NCI-H2107 treated with DMSO at 0.1 percent for 48 hours (cell line): Measurements from ENCODE around the gene UNCX.

Experiments
- DNase-seq: peaks from one replicate; lab custom pipeline; 2025; ENCODE audit not compliant: unreplicated experiment; lab: John Stamatoyannopoulos, UW

UNCX gene

DNA sequence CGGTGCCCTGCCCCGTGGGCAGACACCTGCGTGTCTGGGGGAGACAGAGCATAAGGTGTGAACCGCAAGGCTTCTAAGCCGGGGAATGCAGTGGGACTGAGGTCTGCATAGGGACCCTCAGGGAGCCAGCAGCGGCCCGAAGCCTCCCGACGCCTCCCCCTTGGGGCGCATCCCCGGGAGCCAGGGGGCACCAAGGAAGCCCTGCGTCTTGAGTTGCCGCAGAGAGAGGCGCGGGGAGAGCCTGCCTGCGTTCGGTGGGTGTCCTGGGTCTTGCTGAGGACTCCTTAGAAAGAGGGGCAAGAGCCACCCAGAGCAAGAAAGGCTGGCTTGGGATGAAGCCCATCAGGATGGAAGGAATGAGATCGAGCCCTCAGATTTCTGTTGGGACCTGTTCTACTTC is 18.2 kb upstream of the UNCX start:
- no peak for DNase-seq

DNA sequence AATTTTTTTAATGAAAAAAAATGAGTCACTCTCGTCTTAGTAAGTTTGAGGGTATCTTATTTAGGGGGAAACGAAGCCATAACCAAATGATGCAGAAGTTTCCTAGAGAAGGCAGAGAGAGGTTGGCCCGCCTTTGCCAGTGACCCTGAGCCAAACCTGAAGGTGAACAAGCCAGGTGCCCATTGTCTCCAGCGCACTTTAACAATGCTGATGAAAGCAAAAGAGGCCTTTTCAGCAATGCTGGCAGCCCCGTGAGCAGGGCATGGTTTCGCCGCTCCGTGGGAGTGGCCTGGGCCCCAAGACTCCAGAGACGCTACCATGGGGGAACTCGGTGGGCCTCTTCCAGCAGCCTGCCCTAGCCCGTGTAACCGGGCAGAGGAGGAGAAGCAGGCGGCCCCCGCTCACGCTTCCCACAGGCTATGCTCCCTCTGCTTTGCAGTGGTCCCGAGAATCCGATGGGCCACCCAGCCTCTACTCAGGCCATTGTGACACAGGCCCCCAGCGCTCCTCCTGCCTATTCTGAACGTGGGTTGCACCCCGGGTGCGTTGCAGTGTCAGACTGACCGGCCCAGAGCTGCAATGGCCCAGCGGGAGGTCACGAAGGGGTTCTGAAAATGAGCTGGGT is 14.0 kb upstream of the UNCX start:
- no peak for DNase-seq

DNA sequence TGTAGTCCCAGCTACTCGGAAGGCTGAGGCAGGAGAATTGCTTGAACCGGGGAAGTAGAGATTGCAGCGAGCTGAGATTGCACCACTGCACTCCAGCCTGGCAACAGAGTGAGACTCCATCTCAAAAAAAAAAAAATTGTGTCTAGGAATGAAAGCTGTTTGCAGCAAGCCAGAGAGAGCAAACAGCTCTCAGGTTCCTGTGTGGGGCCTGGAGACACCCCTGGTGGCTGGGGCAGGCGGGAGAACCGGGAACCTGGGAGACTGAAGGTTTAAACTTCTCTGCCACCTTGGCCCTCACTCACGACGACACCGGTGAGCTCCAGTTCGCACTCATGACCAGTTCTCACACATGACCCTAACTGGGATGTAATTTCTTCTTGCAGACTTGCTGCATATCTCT is 13.2 kb upstream of the UNCX start:
- no peak for DNase-seq

DNA sequence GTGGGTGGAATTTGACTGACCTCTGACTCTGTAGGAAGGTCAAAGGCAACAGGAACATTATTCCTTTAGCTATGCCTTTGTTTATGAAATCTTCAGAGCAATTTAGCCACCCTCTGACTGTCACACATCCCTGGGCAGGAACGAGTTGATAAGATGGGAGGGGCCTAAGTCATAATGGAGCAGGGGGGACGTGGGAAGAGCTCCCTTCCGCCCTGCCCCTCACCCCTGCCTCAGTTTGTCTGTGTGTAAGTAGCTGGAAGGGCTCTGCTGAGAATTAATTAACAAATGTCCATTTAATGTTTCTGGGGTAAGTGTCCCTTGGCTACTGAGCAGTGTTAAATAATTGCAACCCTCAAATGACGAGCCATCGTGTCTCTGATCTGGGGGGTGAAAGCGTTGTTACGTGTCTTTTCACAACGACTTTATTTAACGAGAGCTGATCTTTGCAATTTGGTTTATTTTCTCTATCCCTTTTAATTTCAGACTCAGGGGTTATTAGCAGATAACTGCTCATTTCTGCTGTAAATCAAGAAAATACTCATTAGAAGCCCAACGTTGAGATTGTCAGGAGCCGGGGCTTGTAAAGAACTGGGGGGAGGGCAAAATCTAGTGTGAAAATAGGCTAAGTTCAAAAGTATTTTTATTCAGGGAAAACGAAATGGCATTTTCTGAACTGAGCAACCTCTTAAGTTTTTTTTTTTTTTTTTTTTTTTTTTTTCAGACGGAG is 12.5 kb upstream of the UNCX start:
- DNase-seq, result no peak

DNA sequence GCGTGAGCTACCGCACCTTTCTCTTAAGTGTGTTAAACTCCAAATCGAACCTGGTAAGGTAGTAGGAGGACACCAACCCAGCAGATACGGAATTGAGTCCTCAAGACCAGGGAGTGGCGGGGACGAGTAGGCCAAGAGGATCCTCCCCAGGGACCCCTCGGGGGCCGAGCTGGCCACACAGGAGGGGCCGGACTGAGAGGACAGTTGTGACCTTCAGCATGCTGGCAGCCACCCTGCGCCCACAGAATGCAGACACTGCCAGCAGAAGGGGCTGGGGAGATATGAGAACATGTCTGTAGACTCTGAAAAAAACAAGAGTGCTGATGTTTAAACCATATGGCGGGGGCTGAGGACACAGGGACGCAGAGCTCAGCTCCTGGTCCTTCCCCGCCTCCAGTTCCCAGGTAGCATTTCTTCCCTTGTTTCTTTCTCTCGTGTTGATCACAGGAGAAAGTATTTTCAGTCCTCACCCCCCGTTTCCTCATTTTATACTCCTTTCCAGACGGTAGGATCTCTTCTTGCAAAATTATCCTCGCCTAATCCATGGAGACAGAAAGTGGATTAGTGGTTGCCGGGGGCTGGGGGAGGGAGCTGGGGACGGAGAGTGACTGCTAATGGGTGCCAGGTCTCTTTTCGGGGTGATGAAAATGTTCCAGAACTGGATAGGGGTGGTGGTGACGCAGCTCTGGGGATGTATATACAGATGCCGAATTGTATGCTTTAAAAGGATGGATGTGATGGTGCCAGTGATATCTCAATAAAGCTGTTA is 11.5 kb upstream of the UNCX start:
- DNase-seq, result no peak

DNA sequence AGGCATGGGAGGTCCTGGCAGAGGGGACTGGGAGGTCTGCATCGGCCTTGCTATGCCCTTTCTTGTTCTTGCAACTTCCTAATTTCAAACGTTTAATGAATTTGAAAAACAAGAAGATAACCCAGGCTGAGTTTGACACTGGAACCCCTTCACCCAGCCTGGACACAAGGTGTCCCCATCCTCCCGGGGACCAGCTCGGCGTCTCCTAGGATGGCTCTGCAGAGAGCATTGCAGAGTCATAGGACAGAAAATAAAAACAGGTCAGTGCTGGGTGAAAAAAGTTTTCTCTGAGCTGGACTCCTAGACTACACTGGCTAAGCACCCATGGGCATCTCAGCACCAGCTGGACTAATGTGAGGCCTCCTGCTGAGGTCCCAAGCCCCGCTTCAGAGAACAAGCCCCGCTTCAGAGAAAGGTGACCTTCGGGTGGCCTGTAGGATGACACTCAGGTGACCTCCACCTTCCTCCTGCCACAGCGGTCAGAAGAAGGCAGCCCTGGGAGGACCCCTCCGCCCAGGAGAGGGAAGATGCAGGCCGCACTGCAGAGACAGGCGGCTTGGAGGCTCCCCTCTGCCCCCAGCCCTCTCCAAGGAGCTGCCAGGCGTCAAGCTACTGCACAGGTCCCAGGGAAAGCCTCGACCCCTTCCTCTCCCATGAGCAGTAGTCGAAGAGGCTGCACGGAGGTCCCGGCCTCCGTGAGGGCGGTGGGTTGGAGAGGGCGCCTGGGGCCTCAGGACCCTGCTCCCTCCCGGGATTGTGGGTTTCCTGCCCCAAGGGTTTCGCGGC is 9.3 kb upstream of the UNCX start:
- no peak for DNase-seq

DNA sequence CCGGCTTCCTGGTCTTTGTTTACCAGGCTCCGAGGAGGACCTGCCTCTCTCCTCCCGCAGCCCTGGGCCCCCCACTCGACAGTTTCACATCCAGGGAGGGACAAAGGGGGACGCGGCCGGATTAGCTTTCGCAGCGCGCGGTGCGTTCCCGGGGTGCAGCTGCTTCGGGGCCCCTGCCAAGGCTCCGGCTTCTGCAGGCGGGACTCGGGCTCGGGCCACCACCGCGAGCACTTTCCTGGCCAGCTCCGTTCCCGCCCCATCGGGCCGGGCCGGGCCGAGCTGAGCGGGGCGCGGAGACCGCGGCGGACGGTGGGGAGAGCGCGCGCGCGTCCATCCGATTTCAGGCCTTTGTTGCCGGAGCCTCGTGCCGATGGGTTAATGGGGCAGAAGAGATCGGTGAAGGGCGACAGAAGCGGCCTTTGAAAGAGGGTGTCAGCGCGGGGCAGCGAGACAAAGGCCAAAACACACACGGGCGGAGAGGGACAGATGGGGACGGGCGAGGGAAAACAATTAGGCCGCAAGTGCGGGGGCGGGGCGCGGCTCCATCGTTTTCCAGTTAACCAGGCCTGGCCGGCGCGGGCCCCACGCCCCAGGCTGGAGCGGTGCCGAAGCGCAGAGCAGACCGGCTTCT is 8.5 kb upstream of the UNCX start:
- DNase-seq, result no peak

DNA sequence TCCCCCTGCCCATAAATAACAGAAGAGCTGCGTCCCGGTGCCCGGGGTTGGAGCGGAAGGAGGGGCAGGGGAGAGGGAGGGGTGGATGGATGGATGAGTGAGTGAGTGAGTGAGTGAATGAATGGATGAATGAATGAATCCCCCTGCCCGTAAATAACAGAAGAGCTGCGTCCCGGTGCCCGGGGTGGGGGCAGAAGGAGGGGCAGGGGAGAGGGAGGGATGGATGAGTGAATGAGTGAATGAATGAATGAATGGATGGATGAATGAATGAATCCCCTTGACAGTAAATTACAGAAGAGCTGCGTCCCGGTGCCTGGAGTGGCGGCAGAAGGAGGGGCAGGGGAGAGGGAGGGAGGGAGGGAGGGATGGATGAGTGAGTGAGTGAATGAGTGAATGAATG is 7.6 kb upstream of the UNCX start:
- no peak for DNase-seq

DNA sequence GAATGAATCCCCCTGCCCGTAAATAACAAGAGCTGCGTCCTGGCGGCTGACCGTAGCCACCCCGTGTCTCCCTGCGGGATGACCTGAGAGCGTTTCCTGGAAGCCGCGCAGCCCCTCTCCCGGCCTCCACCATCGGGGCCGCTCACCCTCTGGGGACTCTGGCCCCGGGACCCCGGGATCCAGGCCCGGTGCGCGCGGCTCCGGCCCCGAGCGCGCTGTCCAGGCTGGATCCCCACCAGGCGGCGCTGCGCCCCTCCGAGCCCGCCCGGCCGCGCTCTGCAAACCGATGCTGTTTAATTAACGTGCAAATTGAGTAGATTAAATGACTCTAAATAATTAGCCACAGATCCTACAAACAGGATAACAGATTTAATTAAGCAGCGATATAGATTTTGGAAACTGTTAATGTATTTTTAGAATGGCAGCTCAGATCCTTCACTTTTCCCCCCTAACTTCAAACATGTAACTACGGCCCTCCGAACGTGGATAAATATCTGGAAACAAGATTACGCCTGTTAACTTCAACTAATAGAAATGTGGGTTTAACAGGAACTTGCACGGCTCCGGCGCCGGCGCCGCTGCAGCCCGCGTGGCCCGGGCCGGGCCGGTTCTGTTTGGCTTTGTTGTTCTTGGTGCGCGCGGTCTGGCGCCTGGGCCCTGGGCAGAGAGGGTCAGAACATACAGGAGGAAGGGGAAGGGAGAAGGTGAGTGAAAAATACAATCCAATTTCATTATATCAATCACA is 7.1 kb upstream of the UNCX start:
- DNase-seq, result no peak

DNA sequence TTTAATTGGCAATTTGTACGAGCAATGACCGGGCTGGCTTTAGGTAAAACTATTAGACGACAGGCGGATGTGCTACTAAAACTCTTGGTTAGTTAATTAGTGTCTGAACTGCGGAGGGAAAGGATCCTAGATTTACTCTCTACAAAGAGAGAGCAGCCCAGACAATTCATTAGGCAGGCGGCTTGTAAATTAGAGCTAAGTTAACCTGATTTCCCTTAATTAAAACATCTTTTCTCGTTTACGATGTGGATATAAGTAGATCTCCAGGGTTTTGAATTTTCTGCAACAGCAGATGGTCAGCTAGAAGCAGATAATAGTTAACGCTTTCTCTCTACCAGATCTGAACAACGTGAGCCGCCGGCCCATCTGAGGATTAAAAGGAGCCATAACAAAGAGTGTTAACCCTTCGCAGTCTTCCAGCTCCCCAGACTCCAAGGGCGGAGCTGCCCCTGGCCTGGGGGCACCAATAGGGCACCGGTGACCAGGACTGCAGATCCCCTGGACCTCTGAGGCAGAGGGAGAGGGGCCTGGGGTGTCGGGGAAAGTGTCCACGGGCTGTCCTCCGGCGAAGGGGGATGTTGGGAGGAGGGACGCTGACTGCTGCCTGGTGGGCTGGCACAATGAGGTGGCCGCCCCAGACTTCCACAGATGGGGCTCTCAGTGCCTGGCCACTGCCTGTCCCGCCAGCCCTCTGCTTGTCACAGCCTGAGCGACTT is 6.3 kb upstream of the UNCX start:
- DNase-seq, result no peak

DNA sequence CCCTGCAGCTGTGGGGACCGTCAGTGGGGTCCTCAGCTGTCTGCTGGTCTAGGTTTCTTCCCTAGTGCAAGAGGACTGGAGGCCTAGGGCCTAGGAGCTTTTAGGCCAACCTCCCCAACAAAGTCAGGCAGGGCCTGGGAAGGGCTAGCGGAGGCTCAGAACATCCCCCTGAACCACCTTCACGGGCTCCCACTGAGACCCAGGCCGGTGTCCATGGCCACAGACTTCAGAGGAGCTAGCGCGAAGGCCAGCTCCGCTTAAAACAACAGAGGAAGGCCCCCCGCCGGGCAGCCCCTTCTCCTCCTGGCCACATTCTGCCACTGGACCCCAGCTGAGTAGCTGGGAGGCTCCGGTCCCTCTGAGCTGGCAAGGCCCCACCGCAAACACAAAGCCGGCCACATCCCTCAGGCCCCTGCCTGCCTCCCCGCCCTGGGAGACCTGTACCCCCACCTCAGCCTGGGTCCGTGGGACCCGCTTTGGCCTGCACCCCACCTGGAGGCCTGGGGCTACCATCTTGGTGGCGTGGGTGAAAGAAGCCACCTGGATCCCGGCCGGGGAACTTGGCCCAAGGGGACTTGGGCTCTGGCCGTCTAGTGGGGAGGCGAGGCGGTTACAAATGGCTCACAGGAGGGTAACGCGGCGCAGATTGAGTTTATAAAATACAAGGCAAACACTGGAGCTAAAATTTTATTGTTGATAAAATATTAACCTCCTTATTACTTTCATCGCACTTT is 5.4 kb upstream of the UNCX start:
- no peak for DNase-seq

DNA sequence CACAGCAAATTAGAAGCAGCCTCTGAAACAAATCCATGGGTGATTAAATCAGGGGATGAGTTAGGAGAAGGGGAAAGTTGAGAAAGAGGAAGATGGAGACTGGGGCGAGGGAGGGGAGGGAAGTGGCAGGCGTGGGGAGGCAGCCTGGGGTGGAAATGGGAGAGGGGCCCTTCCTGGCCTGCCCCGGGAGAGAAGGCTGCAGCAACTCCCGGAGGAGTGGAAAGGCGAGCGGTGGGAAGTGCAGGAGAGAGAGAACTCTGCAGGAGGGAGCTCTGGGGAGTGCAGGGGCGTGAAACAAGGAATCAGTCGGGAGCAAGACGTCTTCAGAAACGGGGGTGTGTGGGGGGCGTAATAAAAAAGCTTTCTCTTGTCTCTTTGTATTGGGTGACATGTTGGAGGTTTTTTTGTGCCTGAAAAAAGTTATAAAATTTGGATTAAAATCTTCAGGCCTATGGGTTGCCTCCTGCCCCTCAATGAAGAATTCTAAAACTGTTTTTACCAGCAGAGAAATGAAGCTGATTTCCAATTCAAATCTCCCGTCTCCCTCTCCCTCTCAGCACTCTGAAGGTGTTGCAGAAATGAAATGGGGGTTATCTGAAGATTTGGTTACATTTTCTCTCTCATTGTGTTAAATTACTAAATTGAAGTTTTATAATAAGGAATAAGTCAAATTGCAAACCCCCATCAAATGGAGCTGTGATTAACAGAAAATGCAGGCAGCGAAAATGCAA is 4.7 kb upstream of the UNCX start:
- no peak for DNase-seq

DNA sequence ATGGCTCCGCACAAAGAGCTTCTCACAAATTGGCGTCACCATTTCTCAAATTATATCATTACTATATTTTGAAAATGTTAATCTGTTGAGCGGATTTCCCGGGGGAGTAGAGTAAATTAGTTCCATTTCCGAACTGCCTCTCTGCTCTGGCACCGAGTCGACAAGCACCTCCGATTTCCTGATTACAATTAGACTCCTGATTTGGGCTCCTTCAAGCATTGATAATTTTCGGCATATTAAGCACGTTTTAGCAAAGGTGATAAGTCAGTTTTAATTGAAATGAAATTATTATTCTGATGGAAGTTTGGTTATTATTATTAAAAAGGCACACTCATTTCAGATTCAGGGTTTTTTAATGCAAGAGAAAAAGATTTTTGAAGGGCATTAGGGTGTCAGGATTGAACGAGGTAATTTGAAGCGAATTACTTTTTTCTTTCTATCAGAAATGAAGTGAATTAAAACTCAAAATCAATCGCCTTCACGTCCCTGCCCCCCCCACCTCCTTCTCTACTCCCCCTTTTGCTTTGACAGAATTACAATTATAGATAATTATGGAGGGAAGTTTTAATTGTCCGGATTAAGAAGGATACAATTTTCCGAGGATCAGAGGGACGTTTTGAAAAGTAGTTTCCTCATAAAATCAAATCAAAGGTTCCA is 4.0 kb upstream of the UNCX start:
- no peak for DNase-seq

DNA sequence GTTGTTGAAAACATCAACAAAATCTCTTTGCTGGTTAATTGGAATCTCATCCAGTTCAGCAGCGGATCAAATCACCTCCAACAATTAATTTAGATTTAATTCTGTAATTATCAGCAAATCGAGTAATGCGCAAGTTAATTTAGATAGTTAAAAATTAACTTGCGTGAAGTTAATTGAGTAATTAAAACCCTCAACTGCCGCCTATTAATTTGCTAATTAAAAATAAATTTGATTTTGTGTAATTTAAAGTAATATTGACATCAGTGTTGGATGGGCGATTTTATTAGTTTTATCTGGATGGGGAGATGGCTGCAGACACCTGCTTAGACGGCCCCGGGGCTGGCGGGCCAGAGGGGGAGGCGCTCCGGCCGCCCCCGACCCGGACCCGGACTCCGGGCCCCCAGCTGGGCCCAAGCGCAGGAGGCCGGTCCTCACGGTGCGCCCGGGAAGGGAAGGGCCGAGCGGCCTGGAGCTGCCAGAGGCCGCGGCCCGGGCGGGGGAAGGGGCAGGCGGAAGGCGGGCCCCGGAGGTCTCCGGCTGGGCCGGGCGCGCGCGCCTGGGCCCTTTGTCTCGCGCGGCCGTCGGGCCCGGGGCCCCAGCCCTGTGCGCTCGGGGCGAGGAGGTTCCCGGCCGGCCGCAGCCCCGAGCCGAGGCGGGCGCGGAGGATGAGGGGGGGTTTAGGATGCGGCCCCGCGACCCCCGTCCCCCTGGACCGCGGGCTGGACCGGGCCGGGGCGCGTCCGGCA is 3.3 kb upstream of the UNCX start:
- DNase-seq, result no peak

DNA sequence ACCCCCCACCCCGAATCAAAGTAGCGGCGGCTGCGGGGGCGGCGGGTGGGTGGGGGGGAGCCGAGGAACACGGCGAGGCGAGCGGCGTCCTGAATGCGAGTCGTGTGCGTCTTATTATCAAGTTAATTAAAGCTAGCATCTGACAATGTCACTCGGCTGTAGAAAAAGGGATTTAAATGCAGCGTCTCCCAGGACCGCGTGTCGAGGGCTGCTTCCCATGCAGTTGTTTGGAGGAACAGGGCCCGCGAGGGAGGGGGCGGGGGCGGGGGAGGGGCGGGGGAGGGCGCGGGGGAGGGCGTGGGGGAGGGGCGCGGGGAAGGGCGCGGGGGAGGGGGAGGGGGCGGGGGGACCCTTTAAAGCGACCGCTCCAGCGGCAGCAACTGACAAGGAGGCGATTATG is 2.7 kb upstream of the UNCX start:
- DNase-seq, result no peak

DNA sequence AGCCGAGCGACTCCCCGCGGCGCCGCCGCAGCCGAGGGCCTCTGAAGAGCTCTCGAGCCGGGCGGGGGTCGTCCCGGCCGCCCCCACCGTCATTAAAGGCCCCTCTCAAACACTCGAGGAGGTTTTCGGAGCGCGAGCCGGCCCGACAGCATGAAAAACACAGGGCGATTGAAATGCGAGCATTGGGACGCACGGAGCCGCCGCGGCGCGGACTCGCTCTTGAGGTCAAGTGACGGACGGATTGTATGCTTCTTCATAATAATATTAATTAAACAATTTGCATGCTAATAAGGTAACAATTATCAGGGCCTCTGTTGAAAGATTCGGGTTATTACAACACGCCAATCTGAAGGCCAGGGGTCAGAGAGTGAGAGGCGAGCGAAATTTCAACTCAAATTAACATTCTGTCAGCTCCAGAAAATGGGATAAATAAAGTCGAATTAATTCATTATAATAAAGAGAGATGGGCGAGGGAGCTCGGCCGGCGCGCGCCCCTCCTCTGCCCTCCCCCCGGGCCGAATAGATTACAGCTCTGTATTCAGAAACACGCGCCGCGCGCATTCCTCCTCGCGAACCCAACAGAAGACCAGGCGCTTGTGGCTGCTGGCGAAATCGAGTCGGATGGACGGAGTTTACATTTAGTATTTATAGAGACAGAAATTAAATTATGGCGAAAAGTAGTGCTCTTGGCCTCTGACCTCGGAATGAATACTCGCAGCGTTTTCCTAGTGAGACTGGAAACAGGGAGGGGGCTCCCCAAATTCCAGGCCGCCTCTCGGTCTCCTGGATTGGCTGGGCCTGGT is 2.1 kb upstream of the UNCX start:
- no peak for DNase-seq
